ENCODE results near the gene WDHD1.

The WDHD1 gene

GRCh38 chr14:54889919-54890318, 137.0 kb downstream of the WDHD1 start:
- TF ChIP-seq CTCF (IDR thresholded peaks at IDR 0.05; ENCODE audit: low read depth, low read length, missing control alignments): no peak
- no peak overlapping the region for H3K4me3 ChIP-seq (ENCODE audit: low read depth, low read length)
- DNase-seq (ENCODE audit: low read depth): no peak
